ENCODE results near the gene TMEM240.

GRCh38 chr1:1534401-1535154, 5.8 kb downstream of the TMEM240 start:
- TF ChIP-seq POLR2A (IDR thresholded peaks at IDR 0.05; ENCODE audit: low read depth, low read length): no peak
- TF ChIP-seq CTCF (IDR thresholded peaks at IDR 0.05; ENCODE audit: extremely low read depth in 1 of 2, insufficient read depth in 1 of 2, low read depth in 1 of 2, low read length in 2 of 2): no peak
- no peak for TF ChIP-seq POLR2AphosphoS5 (IDR thresholded peaks at IDR 0.05; ENCODE audit: insufficient read depth, low read depth, low read length)
